Measurements from ENCODE around the gene MEN1.

GRCh38 chr11:64790205-64791095, 19.9 kb downstream of the MEN1 start:
- TF ChIP-seq POLR2A (IDR thresholded peaks at IDR 0.05; ENCODE audit: low read depth, low read length) = no peak
- TF ChIP-seq POLR2AphosphoS5 (IDR thresholded peaks at IDR 0.05; ENCODE audit: low read depth, low read length) = no peak
- TF ChIP-seq PAX5 (IDR thresholded peaks at IDR 0.05; ENCODE audit: insufficient read depth, low read length, severe bottlenecking) = no peak
